Amniotic stem cell (primary cell): Measurements from ENCODE around the gene SELL.
"Not testable (repeated sequence)": the region's sequence is repeated elsewhere in the genome, so short reads cannot be mapped to it uniquely, and the experiment has no call there.

Source experiments
- DNase-seq: peaks from one replicate; lab custom pipeline; 2025; lab: John Stamatoyannopoulos, UW

Gene SELL

GRCh38 chr1:169711469-169712308 lies at the start of gene SELL:
Gene SELL (minus strand): TSS chr1:169711620. CDS start chr1:169711498, 122 bp downstream.
- peak; percentile 12 for DNase-seq

- no peak for DNase-seq
Measured at GRCh38 chr1:169759038-169759437, 47.6 kb upstream of the SELL start.

GRCh38 chr1:169753549-169753948 lies 42.1 kb upstream of the SELL start:
- no peak for DNase-seq

- no peak for DNase-seq
Measured at GRCh38 chr1:169750041-169750440, 38.6 kb upstream of the SELL start.

- no peak for DNase-seq
Measured at GRCh38 chr1:169746550-169746949, 35.1 kb upstream of the SELL start.

- no peak for DNase-seq
Measured at GRCh38 chr1:169745015-169745861, 33.8 kb upstream of the SELL start.

- no peak for DNase-seq
Measured at GRCh38 chr1:169741666-169742394, 30.4 kb upstream of the SELL start.

- DNase-seq, result no peak
Measured at GRCh38 chr1:169739980-169740379, 28.6 kb upstream of the SELL start.

- DNase-seq, result no peak
Measured at GRCh38 chr1:169733924-169734323, 22.5 kb upstream of the SELL start, which contains the start of gene SELE. Gene SELE (minus strand): TSS chr1:169734079. CDS start chr1:169733612, 467 bp downstream.

GRCh38 chr1:169731446-169731845 lies 20.0 kb upstream of the SELL start:
- no peak for DNase-seq

- DNase-seq, result no peak
Measured at GRCh38 chr1:169729991-169730390, 18.6 kb upstream of the SELL start.

- DNase-seq, result no peak
Measured at GRCh38 chr1:169727307-169727706, 15.9 kb upstream of the SELL start.

- DNase-seq, result no peak
Measured at GRCh38 chr1:169726851-169727250, 15.4 kb upstream of the SELL start.

GRCh38 chr1:169725930-169726329 lies 14.5 kb upstream of the SELL start:
- no peak for DNase-seq

GRCh38 chr1:169724168-169724567 lies 12.7 kb upstream of the SELL start:
- DNase-seq, result no peak

- no peak for DNase-seq
Measured at GRCh38 chr1:169723763-169724162, 12.3 kb upstream of the SELL start.

GRCh38 chr1:169722779-169723178 lies 11.4 kb upstream of the SELL start:
- DNase-seq, result no peak

- not testable (repeated sequence) for DNase-seq
Measured at GRCh38 chr1:169715100-169715499, 3.7 kb upstream of the SELL start.

- not testable (repeated sequence) for DNase-seq
Measured at GRCh38 chr1:169713090-169713489, 1.7 kb upstream of the SELL start.

GRCh38 chr1:169712309-169712631 lies 850 bp upstream of the SELL start:
- no peak for DNase-seq

- DNase-seq, result no peak
Measured at GRCh38 chr1:169708647-169709046, 2.8 kb downstream of the SELL start.

- no peak for DNase-seq
Measured at GRCh38 chr1:169707912-169708604, 3.4 kb downstream of the SELL start.
